ENCODE measurements around the gene MYO18A.

The MYO18A gene

GRCh38 chr17:29120433-29120832 is 59.8 kb downstream of the MYO18A start:
- H3K36me3 Mint-ChIP-seq (ENCODE audit: low read depth), result peaks cover 2% of the 10 kb centered on the region
- H3K4me3 Mint-ChIP-seq, result no peak overlapping the region
- DNase-seq (no peak), ATAC-seq (no peak)
- no peaks in the 10 kb centered on the region for H3K27me3 Mint-ChIP-seq
- no peak overlapping the region for H3K27ac Mint-ChIP-seq
- H3K9me3 Mint-ChIP-seq, result no peaks in the 10 kb centered on the region
- H3K4me1 Mint-ChIP-seq, result peaks cover 7% of the 10 kb centered on the region

- no peaks in the 10 kb centered on the region for H3K27me3 Mint-ChIP-seq
- H3K9me3 Mint-ChIP-seq, result no peaks in the 10 kb centered on the region
- H3K27ac Mint-ChIP-seq, result no peak overlapping the region
- H3K4me1 Mint-ChIP-seq, result peaks cover 7% of the 10 kb centered on the region
- DNase-seq, result no peak
- no peak overlapping the region for H3K4me3 Mint-ChIP-seq
- ATAC-seq, result no peak
- peaks cover 2% of the 10 kb centered on the region for H3K36me3 Mint-ChIP-seq (ENCODE audit: low read depth)
Measured at GRCh38 chr17:29119265-29119664, 60.9 kb downstream of the MYO18A start.

- peaks cover 2% of the 10 kb centered on the region for H3K36me3 Mint-ChIP-seq (ENCODE audit: low read depth)
- H3K27me3 Mint-ChIP-seq, result no peaks in the 10 kb centered on the region
- DNase-seq, result peak; percentile 84
- peaks cover 7% of the 10 kb centered on the region for H3K4me1 Mint-ChIP-seq
- no peak overlapping the region for H3K27ac Mint-ChIP-seq
- H3K4me3 Mint-ChIP-seq, result no peak overlapping the region
- ATAC-seq, result peak; percentile 51
- no peaks in the 10 kb centered on the region for H3K9me3 Mint-ChIP-seq
Measured at GRCh38 chr17:29116804-29117753, 63.1 kb downstream of the MYO18A start.

GRCh38 chr17:29115961-29116803 is 64.0 kb downstream of the MYO18A start:
- peaks cover 2% of the 10 kb centered on the region for H3K36me3 Mint-ChIP-seq (ENCODE audit: low read depth)
- ATAC-seq, result peak; percentile 61
- H3K27ac Mint-ChIP-seq, result no peak overlapping the region
- no peaks in the 10 kb centered on the region for H3K9me3 Mint-ChIP-seq
- no peaks in the 10 kb centered on the region for H3K27me3 Mint-ChIP-seq
- DNase-seq, result peak; percentile 70
- H3K4me1 Mint-ChIP-seq, result peaks cover 8% of the 10 kb centered on the region
- no peak overlapping the region for H3K4me3 Mint-ChIP-seq

GRCh38 chr17:29115435-29115834 is 64.8 kb downstream of the MYO18A start:
- Mint-ChIP-seq H3K4me1 (peaks cover 8% of the 10 kb centered on the region), H3K4me3 (no peak overlapping the region), H3K27me3 (no peaks in the 10 kb centered on the region), H3K9me3 (no peaks in the 10 kb centered on the region), H3K36me3 (ENCODE audit: low read depth) (peaks cover 2% of the 10 kb centered on the region), H3K27ac (no peak overlapping the region)
- ATAC-seq (no peak), DNase-seq (no peak)

GRCh38 chr17:29114141-29114540 is 66.1 kb downstream of the MYO18A start:
- DNase-seq (no peak), ATAC-seq (no peak)
- Mint-ChIP-seq H3K4me3 (no peak overlapping the region), H3K4me1 (peaks cover 8% of the 10 kb centered on the region), H3K27ac (no peak overlapping the region), H3K36me3 (ENCODE audit: low read depth) (peaks cover 3% of the 10 kb centered on the region), H3K9me3 (no peaks in the 10 kb centered on the region), H3K27me3 (no peaks in the 10 kb centered on the region)

GRCh38 chr17:29113334-29113733 is 66.9 kb downstream of the MYO18A start:
- DNase-seq, result no peak
- H3K27me3 Mint-ChIP-seq, result no peaks in the 10 kb centered on the region

GRCh38 chr17:29112771-29113295 is 67.4 kb downstream of the MYO18A start:
- ATAC-seq, result no peak
- no peak overlapping the region for H3K4me3 Mint-ChIP-seq
- H3K27ac Mint-ChIP-seq, result no peak overlapping the region
- H3K36me3 Mint-ChIP-seq (ENCODE audit: low read depth), result peaks cover 3% of the 10 kb centered on the region
- H3K4me1 Mint-ChIP-seq, result peaks cover 8% of the 10 kb centered on the region
- H3K9me3 Mint-ChIP-seq, result no peaks in the 10 kb centered on the region
- no peaks in the 10 kb centered on the region for H3K27me3 Mint-ChIP-seq
- DNase-seq, result no peak

More at GRCh38 chr17:29113334-29113733, 66.9 kb downstream of the MYO18A start:
- peaks cover 3% of the 10 kb centered on the region for H3K36me3 Mint-ChIP-seq (ENCODE audit: low read depth)
- H3K4me3 Mint-ChIP-seq, result no peak overlapping the region
- no peaks in the 10 kb centered on the region for H3K9me3 Mint-ChIP-seq
- ATAC-seq, result no peak
- peaks cover 8% of the 10 kb centered on the region for H3K4me1 Mint-ChIP-seq
- H3K27ac Mint-ChIP-seq, result no peak overlapping the region

GRCh38 chr17:29111816-29112499 is 68.2 kb downstream of the MYO18A start:
- no peaks in the 10 kb centered on the region for H3K27me3 Mint-ChIP-seq
- peak; percentile 85 for DNase-seq
- no peak overlapping the region for H3K4me3 Mint-ChIP-seq
- peak; percentile 75 for ATAC-seq
- peaks cover 3% of the 10 kb centered on the region for H3K36me3 Mint-ChIP-seq (ENCODE audit: low read depth)
- no peak overlapping the region for H3K27ac Mint-ChIP-seq
- no peaks in the 10 kb centered on the region for H3K9me3 Mint-ChIP-seq
- peaks cover 8% of the 10 kb centered on the region for H3K4me1 Mint-ChIP-seq

GRCh38 chr17:29110372-29110757 is 69.8 kb downstream of the MYO18A start:
- no peak overlapping the region for H3K27ac Mint-ChIP-seq
- H3K9me3 Mint-ChIP-seq, result no peaks in the 10 kb centered on the region
- H3K27me3 Mint-ChIP-seq, result no peaks in the 10 kb centered on the region
- no peak overlapping the region for H3K4me3 Mint-ChIP-seq
- peaks cover 3% of the 10 kb centered on the region for H3K36me3 Mint-ChIP-seq (ENCODE audit: low read depth)
- peaks cover 1% of the 10 kb centered on the region for H3K4me1 Mint-ChIP-seq
- DNase-seq, result no peak
- no peak for ATAC-seq

- ATAC-seq, result no peak
- Mint-ChIP-seq H3K27ac (no peak overlapping the region), H3K4me1 (peaks cover 1% of the 10 kb centered on the region), H3K4me3 (no peak overlapping the region), H3K36me3 (ENCODE audit: low read depth) (peaks cover 3% of the 10 kb centered on the region), H3K9me3 (no peaks in the 10 kb centered on the region), H3K27me3 (no peaks in the 10 kb centered on the region)
- DNase-seq, result no peak
Measured at GRCh38 chr17:29109477-29110371, 70.5 kb downstream of the MYO18A start.

GRCh38 chr17:29108823-29109476 is 71.2 kb downstream of the MYO18A start:
- H3K4me1 Mint-ChIP-seq, result peaks cover 1% of the 10 kb centered on the region
- peaks cover 8% of the 10 kb centered on the region for H3K36me3 Mint-ChIP-seq (ENCODE audit: low read depth)
- H3K9me3 Mint-ChIP-seq, result no peaks in the 10 kb centered on the region
- DNase-seq (no peak), ATAC-seq (no peak)
- no peaks in the 10 kb centered on the region for H3K27me3 Mint-ChIP-seq
- no peak overlapping the region for H3K4me3 Mint-ChIP-seq
- no peak overlapping the region for H3K27ac Mint-ChIP-seq

Measured in activated naive CD8-positive, alpha-beta T cell treated with anti-CD3 and anti-CD28 coated beads, Interleukin-2, amount 50 U/mL, for 24 hours (primary cell).